PC-9 (cell line): Measurements from ENCODE around the gene STH. TPM values are rescaled to one million over a fixed set of nuclear protein-coding genes. Genes with fewer than 3 reads are reported as not detected.
"Not testable (repeated sequence)": the region's sequence is repeated elsewhere in the genome, so short reads cannot be mapped to it uniquely, and the experiment has no call there.

ENCODE experiments used
- BruUV-seq: library from RNA; stranded (reverse); fragments of 400-500 nt; replicated peaks from 2 replicates; lab custom pipeline; 2021; lab: Mats Ljungman, UMichigan
- CTCF ChIA-PET: fragments of 300-600 bp; sonication (Branson Sonifier 250); formaldehyde crosslinking; loops from one replicate; lab custom pipeline; 2022; ENCODE audit warnings: antibody characterized with exemption; lab: Charles Lee
- POLR2A ChIA-PET: fragments of 300-600 bp; sonication (Branson Sonifier 250); formaldehyde crosslinking; loops from one replicate; lab custom pipeline; 2022; ENCODE audit warnings: antibody characterized with exemption; ENCODE audit not compliant: unreplicated experiment; lab: Charles Lee
- DNase-seq, 2 experiments: peaks; one replicate each; pipeline versions ENCODE4 v3.0.0 to v3.0.0-alpha.2; 2015 to 2022; ENCODE audit warnings: mixed read lengths in 1 of 2
- H2AFZ ChIP-seq: fragments of 200-600 bp; sonication (generic); 2 replicates; pipeline ENCODE4 v1.8.1; 2017; ENCODE audit warnings: antibody characterized with exemption
- H3F3A ChIP-seq: fragments of 200-600 bp; sonication (generic); 2 replicates; pipeline ENCODE4 v1.8.1; 2017; ENCODE audit warnings: antibody characterized with exemption, mild to moderate bottlenecking, low read depth; ENCODE audit not compliant: insufficient read depth
- H3K27ac ChIP-seq: fragments of 200-600 bp; sonication (generic); 2 replicates; pipeline ENCODE4 v1.6.1; 2016; ENCODE audit warnings: mixed run types
- H3K27me3 ChIP-seq: fragments of 200-600 bp; sonication (generic); 2 replicates; pipeline ENCODE4 v1.6.1; 2016; ENCODE audit warnings: low read depth, mixed run types; ENCODE audit not compliant: insufficient read depth
- H3K36me3 ChIP-seq: fragments of 200-600 bp; sonication (generic); 2 replicates; pipeline ENCODE4 v1.6.1; 2016; ENCODE audit warnings: low read depth, mixed run types
- H3K4me1 ChIP-seq: fragments of 200-600 bp; sonication (generic); replicated peaks from 2 replicates; pipeline ENCODE4 v1.6.1; 2016; ENCODE audit warnings: mixed run types; ENCODE audit not compliant: insufficient read depth
- H3K4me2 ChIP-seq: fragments of 200-600 bp; sonication (generic); 2 replicates; pipeline ENCODE4 v1.6.1; 2017; ENCODE audit warnings: mixed run types
- H3K4me3 ChIP-seq: fragments of 200-600 bp; sonication (generic); 2 replicates; pipeline ENCODE4 v1.6.1; 2016; ENCODE audit warnings: mixed run types
- H3K79me2 ChIP-seq: fragments of 200-600 bp; sonication (generic); 2 replicates; pipeline ENCODE4 v1.6.1; 2017; ENCODE audit warnings: low read depth, mixed run types
- H3K9me2 ChIP-seq: fragments of 200-600 bp; sonication (generic); 2 replicates; pipeline ENCODE4 v1.8.1; 2017; ENCODE audit warnings: mild to moderate bottlenecking; ENCODE audit not compliant: insufficient read depth
- H3K9me3 ChIP-seq: fragments of 200-600 bp; sonication (generic); 2 replicates; pipeline ENCODE4 v1.8.1; 2016; ENCODE audit warnings: low read depth; ENCODE audit not compliant: insufficient read depth
- H4K20me1 ChIP-seq: fragments of 200-600 bp; sonication (generic); 2 replicates; pipeline ENCODE4 v1.8.1; 2017; ENCODE audit not compliant: insufficient read depth
- CTCF ChIP-seq: fragments of 200-600 bp; sonication (generic); conservative IDR thresholded peaks from 2 replicates; pipeline ENCODE4 v1.6.1; 2017; ENCODE audit warnings: mixed run types, antibody characterized with exemption, mild to moderate bottlenecking, moderate library complexity
- EZH2 ChIP-seq: fragments of 200-600 bp; sonication (generic); IDR thresholded peaks from 2 replicates; pipeline ENCODE4 v1.8.0; 2017; ENCODE audit warnings: antibody characterized with exemption, low read depth
- intact Hi-C: fragments of 100-400 bp; cut with micrococcal nuclease; formaldehyde crosslinking; loops from one replicate; pipeline ENCODE4 v1.10.0; 2022; ENCODE audit not compliant: unreplicated experiment
- total RNA-seq: library from RNA; stranded (reverse); gene quantifications from 2 replicates; pipeline ENCODE4 v1.2.3, GENCODE V29; 2021

The STH gene
- total RNA-seq, 1 experiment from 2014 or later, result not detected

GRCh38 chr17:45956090-45956489 lies 43.0 kb upstream of the STH start:
- no peak for DNase-seq
- CTCF ChIA-PET, result interaction anchor here (0.6 to 0.7 kb wide), 2 partner anchors 16 to 234 kb away, joined by 3 to 4 read pairs; no protein-coding TSS in a partner anchor
- Histone ChIP-seq H3K27ac (no peak overlapping the region), H3F3A (no peaks in the 10 kb centered on the region), H3K4me1 (no peaks in the 10 kb centered on the region), H3K79me2 (no peaks in the 10 kb centered on the region), H4K20me1 (no peaks in the 10 kb centered on the region), H3K27me3 (peaks cover 21% of the 10 kb centered on the region), H2AFZ (no peak overlapping the region), H3K36me3 (no peaks in the 10 kb centered on the region), H3K4me3 (no peak overlapping the region), H3K9me3 (no peaks in the 10 kb centered on the region), H3K4me2 (no peak overlapping the region), H3K9me2 (no peaks in the 10 kb centered on the region)
- TF ChIP-seq EZH2 (no peak), CTCF (no peak)
- POLR2A ChIA-PET, result no interaction called here
- intact Hi-C loops, result no loop called here
- no TSS peak for BruUV-seq

- intact Hi-C loops, result not testable (repeated sequence)
These were observed 42.3 kb upstream of the STH start for GRCh38 chr17:45956746-45957145.

GRCh38 chr17:45958307-45958706 lies 40.7 kb upstream of the STH start:
- Histone ChIP-seq H3K79me2 (no peaks in the 10 kb centered on the region), H2AFZ (no peak overlapping the region), H3K27me3 (peaks cover 14% of the 10 kb centered on the region), H3K4me3 (no peak overlapping the region), H3K4me2 (no peak overlapping the region), H3K9me3 (no peaks in the 10 kb centered on the region), H4K20me1 (no peaks in the 10 kb centered on the region), H3F3A (no peaks in the 10 kb centered on the region), H3K36me3 (no peaks in the 10 kb centered on the region), H3K4me1 (no peaks in the 10 kb centered on the region), H3K27ac (no peak overlapping the region), H3K9me2 (no peaks in the 10 kb centered on the region)
- ChIA-PET POLR2A (no interaction called here), CTCF (no interaction called here)
- intact Hi-C loops, result no loop called here
- DNase-seq, result no peak
- BruUV-seq, result no TSS peak
- TF ChIP-seq EZH2 (no peak), CTCF (no peak)

More at GRCh38 chr17:45956746-45957145, 42.3 kb upstream of the STH start:
- H3K27ac ChIP-seq, H3K4me1 ChIP-seq, H3K4me2 ChIP-seq, H3F3A ChIP-seq, BruUV-seq, H3K36me3 ChIP-seq, H3K9me3 ChIP-seq, H3K4me3 ChIP-seq, H3K79me2 ChIP-seq, DNase-seq, CTCF ChIA-PET, H3K9me2 ChIP-seq, H4K20me1 ChIP-seq, POLR2A ChIA-PET, H2AFZ ChIP-seq: not testable (repeated sequence)
- H3K27me3 ChIP-seq, result peaks cover 19% of the 10 kb centered on the region

- POLR2A ChIA-PET, result no interaction called here
- no peaks in the 10 kb centered on the region for H3K79me2 ChIP-seq
- intact Hi-C loops, result no loop called here
- DNase-seq, result no peak
- H3K4me3 ChIP-seq, result no peak overlapping the region
- no peaks in the 10 kb centered on the region for H3F3A ChIP-seq
- CTCF ChIA-PET, result no interaction called here
- peaks cover 14% of the 10 kb centered on the region for H3K27me3 ChIP-seq
- H3K36me3 ChIP-seq, result no peaks in the 10 kb centered on the region
- H3K4me1 ChIP-seq, result no peaks in the 10 kb centered on the region
- no peak overlapping the region for H3K4me2 ChIP-seq
- no TSS peak for BruUV-seq
- no peaks in the 10 kb centered on the region for H3K9me3 ChIP-seq
- H4K20me1 ChIP-seq, result no peaks in the 10 kb centered on the region
- H3K27ac ChIP-seq, result no peak overlapping the region
- no peaks in the 10 kb centered on the region for H3K9me2 ChIP-seq
- TF ChIP-seq EZH2, result no peak
- TF ChIP-seq CTCF, result no peak
- H2AFZ ChIP-seq, result no peak overlapping the region
These were observed 39.9 kb upstream of the STH start for GRCh38 chr17:45958994-45959665.
